Measurements from ENCODE around the gene SNRPA.
"Not testable (repeated sequence)": the region's sequence is repeated elsewhere in the genome, so short reads cannot be mapped to it uniquely, and the experiment has no call there.

The SNRPA gene

GRCh38 chr19:40763963-40764362 is 13.0 kb downstream of the SNRPA start:
- TF ChIP-seq CTCF (IDR thresholded peaks at IDR 0.05; ENCODE audit: borderline replicate concordance, control extremely low read depth, extremely low read depth, insufficient read depth, missing control alignments) = no peak
- DNase-seq (ENCODE audit: low spot score) = no peak
- in situ Hi-C loops (cut with MboI; ENCODE audit: low sequenced_read_pairs, unreplicated experiment) = no loop called here

- in situ Hi-C loops (cut with MboI; ENCODE audit: low sequenced_read_pairs, unreplicated experiment); DNase-seq (ENCODE audit: low spot score): not testable (repeated sequence)
Measured at GRCh38 chr19:40766385-40766784, 15.4 kb downstream of the SNRPA start.

- TF ChIP-seq CTCF (IDR thresholded peaks at IDR 0.05; ENCODE audit: borderline replicate concordance, control extremely low read depth, extremely low read depth, insufficient read depth, missing control alignments) = no peak
- in situ Hi-C loops (cut with MboI; ENCODE audit: low sequenced_read_pairs, unreplicated experiment) = no loop called here
- no peak for DNase-seq (ENCODE audit: low spot score)
Measured at GRCh38 chr19:40768869-40769268, 17.9 kb downstream of the SNRPA start.

- in situ Hi-C loops (cut with MboI; ENCODE audit: low sequenced_read_pairs, unreplicated experiment); DNase-seq (ENCODE audit: low spot score): not testable (repeated sequence)
Measured at GRCh38 chr19:40771101-40771862, 20.3 kb downstream of the SNRPA start.

GRCh38 chr19:40774916-40775631 is 24.1 kb downstream of the SNRPA start, which contains the start of gene MIA:
Gene MIA (plus strand): TSS chr19:40775521. CDS start chr19:40775543, 22 bp downstream.
- no peak for DNase-seq (ENCODE audit: low spot score)
- TF ChIP-seq CTCF (IDR thresholded peaks at IDR 0.05; ENCODE audit: borderline replicate concordance, control extremely low read depth, extremely low read depth, insufficient read depth, missing control alignments) = no peak
- in situ Hi-C loops (cut with MboI; ENCODE audit: low sequenced_read_pairs, unreplicated experiment) = no loop called here

GRCh38 chr19:40775632-40776022 is 24.6 kb downstream of the SNRPA start:
- in situ Hi-C loops (cut with MboI; ENCODE audit: low sequenced_read_pairs, unreplicated experiment) = no loop called here

GRCh38 chr19:40776364-40776763 is 25.4 kb downstream of the SNRPA start:
- in situ Hi-C loops (cut with MboI; ENCODE audit: low sequenced_read_pairs, unreplicated experiment) = no loop called here
- TF ChIP-seq CTCF (IDR thresholded peaks at IDR 0.05; ENCODE audit: borderline replicate concordance, control extremely low read depth, extremely low read depth, insufficient read depth, missing control alignments) = no peak
- no peak for DNase-seq (ENCODE audit: low spot score)

More at GRCh38 chr19:40775632-40776022, 24.6 kb downstream of the SNRPA start:
- TF ChIP-seq CTCF (IDR thresholded peaks at IDR 0.05; ENCODE audit: borderline replicate concordance, control extremely low read depth, extremely low read depth, insufficient read depth, missing control alignments) = no peak
- no peak for DNase-seq (ENCODE audit: low spot score)

Measured in GM13976 (cell line).